PC-9 (cell line): ENCODE measurements around the gene OSBPL10.

Experiments
- CTCF ChIP-seq: fragments of 200-600 bp; sonication (generic); conservative IDR thresholded peaks from 2 replicates; pipeline ENCODE4 v1.6.1; 2017; ENCODE audit warnings: mixed run types, antibody characterized with exemption, mild to moderate bottlenecking, moderate library complexity
- EZH2 ChIP-seq: fragments of 200-600 bp; sonication (generic); IDR thresholded peaks from 2 replicates; pipeline ENCODE4 v1.8.0; 2017; ENCODE audit warnings: antibody characterized with exemption, low read depth

GRCh38 chr3:31980530-31981205, 394 bp downstream of the OSBPL10 start:
- no peak for TF ChIP-seq CTCF
- no peak for TF ChIP-seq EZH2
